Gastrocnemius medialis (tissue), 4 donors: ENCODE measurements around the gene RFX5. TPM values are rescaled to one million over a fixed set of nuclear protein-coding genes. Genes with fewer than 3 reads are reported as not detected.
A peak's percentile ranks its signal among the peaks of the same experiment; 100 is the strongest.

ENCODE experiments used
- ATAC-seq, 2 donors: fragments of 150-250 bp; one replicate each; pipeline ENCODE4 v1.9.1; 2016
- DNase-seq, 2 donors: peaks; one replicate each; pipeline ENCODE4 v3.0.0-alpha.2; 2019
- H3K27ac ChIP-seq, 4 donors: fragments of 200-600 bp; sonication (generic); 1 replicate in 1 of 4; 2 replicates in 3 of 4; pipeline ENCODE4 v1.5.1; 2016 to 2018; ENCODE audit warnings: mild to moderate bottlenecking in 2 of 4, moderate library complexity in 1 of 4
- H3K27me3 ChIP-seq, 3 donors: fragments of 200-600 bp; sonication (generic) in 2 of 3; 1 replicate in 1 of 3; 2 replicates in 2 of 3; pipeline versions ENCODE4 v1.5.1 to v1.6.0; 2016 to 2019; ENCODE audit warnings: mild to moderate bottlenecking in 1 of 3, moderate library complexity in 1 of 3
- H3K36me3 ChIP-seq, 2 donors: fragments of 200-600 bp; sonication (generic) in 1 of 2; one replicate each; pipeline ENCODE4 v1.5.1; 2017 to 2018
- H3K4me1 ChIP-seq, 2 donors: fragments of 200-600 bp; sonication (generic) in 1 of 2; one replicate each; pipeline ENCODE4 v1.5.1; 2016 to 2017; ENCODE audit warnings: mild to moderate bottlenecking in 2 of 2
- H3K4me3 ChIP-seq, 4 donors: fragments of 200-600 bp; sonication (generic) in 3 of 4; 1 replicate in 1 of 4; 2 replicates in 3 of 4; pipeline ENCODE4 v1.5.1; 2016 to 2019; ENCODE audit warnings: mild to moderate bottlenecking in 2 of 4
- H3K9me3 ChIP-seq, 3 donors: fragments of 200-600 bp; sonication (generic) in 2 of 3; 1 replicate in 1 of 3; 2 replicates in 2 of 3; pipeline ENCODE4 v1.5.1; 2016 to 2019
- POLR2A ChIP-seq, 2 donors: fragments of 450-650 bp; IDR thresholded peaks; one replicate each; pipeline ENCODE4 v1.6.1; 2017; ENCODE audit warnings: antibody characterized with exemption in 2 of 2, mild to moderate bottlenecking in 2 of 2, moderate library complexity in 2 of 2
- in situ Hi-C, 4 donors: fragments of 200-750 bp; cut with MboI; loops; one replicate each; pipeline versions ENCODE4 v1.15.0 to v1.8.0; 2017; ENCODE audit warnings: low sequenced_read_pairs in 4 of 4
- intact Hi-C: fragments of 100-400 bp; cut with DNase I; formaldehyde crosslinking; loops from one replicate; pipeline ENCODE4 v1.15.1; 2023; ENCODE audit warnings: low total_unique reads
- total RNA-seq, 4 donors: library from RNA; depleted of rRNA; stranded (reverse); fragments of >200 nt; gene quantifications; one replicate each; pipeline versions ENCODE4 v1.1.0 to v1.2.3, GENCODE V29; 2016
- TF ChIP-seq, protein P1 (sequence below), 5 experiments: fragments of 450-650 bp in 3 of 5; fragments of 200-600 bp in 2 of 5; sonication (generic) in 2 of 5; IDR thresholded peaks in 4 of 5; conservative IDR thresholded peaks in 1 of 5; 1 replicate in 4 of 5; 2 replicates in 1 of 5; pipeline ENCODE4 v1.5.1; 2016 to 2019; ENCODE audit warnings: antibody characterized with exemption in 5 of 5, mild to moderate bottlenecking in 3 of 5, moderate library complexity in 3 of 5

The RFX5 gene
- total RNA-seq, 4 donors from 2014 or later, result 11.4 to 24.0 (median 20.6) TPM

DNA sequence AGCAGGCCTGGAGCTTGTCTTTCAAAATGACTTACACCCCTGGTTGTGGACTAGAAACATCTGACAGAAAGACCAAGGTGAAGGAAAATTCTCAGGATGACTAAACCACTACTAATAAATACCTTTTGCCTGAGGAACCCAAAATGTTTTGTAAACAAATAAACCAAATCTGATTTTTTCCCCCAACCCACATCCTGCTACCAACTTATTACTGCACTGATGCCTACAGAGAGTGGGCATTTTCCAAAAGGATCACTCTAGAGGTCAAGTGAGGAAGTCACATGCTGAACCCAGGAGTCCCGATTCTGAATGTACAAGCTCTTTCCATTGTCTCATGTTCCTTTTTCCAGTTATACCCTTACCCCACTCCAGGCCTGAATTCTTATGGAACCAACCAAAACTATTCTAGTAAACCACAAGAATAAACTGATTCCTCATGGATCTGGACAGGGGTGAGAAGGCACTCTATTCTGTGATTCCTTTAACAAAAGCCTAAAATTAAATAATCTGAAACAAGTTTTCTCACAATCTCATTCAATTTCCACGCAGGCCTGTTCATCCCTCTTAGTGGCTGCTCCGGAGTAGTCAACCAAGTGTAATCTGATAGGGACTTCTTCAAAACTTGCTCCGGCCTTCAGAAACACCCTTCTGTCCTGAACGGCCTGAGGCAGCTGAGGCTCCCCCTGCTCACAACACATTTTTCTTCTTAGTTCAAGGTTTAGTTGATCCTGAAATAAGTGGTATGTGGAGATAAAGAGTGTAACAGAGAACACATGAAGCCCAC lies 21.2 kb downstream of the RFX5 start:
- intact Hi-C loops, result loop anchor here (5.0 kb wide), 1 partner anchor 129 kb away; the partner anchor contains the start of gene PIP5K1A

DNA sequence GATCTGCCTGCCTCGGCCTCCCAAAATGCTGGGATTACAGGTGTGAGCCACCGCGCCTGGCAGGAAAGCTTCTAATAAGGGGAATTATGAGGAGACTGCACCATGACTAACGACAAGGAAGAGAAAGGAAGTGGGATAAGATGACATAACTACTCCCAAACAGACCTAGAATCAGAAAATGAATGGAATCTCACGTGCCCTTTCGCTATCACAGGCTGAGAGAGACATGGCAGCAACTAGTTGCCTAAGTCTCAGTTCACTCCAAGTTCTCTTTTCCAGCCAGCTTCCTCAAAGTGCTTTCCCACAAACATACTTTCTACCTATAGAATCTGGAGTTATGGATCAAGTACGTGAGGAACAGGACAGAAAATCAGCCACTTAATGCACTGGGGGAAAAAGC lies 21.8 kb downstream of the RFX5 start:
- no peak overlapping the region for H3K4me3 ChIP-seq
- no peak for ATAC-seq
- H3K4me1 ChIP-seq, result peaks cover 32 to 49% of the 10 kb centered on the region in 2 donors
- peak overlapping the region; percentile 92 to 96 (median 94) for H3K27ac ChIP-seq
- no peaks in the 10 kb centered on the region for H3K9me3 ChIP-seq
- in situ Hi-C loops, result no loop called here
- TF ChIP-seq, protein P1, sequence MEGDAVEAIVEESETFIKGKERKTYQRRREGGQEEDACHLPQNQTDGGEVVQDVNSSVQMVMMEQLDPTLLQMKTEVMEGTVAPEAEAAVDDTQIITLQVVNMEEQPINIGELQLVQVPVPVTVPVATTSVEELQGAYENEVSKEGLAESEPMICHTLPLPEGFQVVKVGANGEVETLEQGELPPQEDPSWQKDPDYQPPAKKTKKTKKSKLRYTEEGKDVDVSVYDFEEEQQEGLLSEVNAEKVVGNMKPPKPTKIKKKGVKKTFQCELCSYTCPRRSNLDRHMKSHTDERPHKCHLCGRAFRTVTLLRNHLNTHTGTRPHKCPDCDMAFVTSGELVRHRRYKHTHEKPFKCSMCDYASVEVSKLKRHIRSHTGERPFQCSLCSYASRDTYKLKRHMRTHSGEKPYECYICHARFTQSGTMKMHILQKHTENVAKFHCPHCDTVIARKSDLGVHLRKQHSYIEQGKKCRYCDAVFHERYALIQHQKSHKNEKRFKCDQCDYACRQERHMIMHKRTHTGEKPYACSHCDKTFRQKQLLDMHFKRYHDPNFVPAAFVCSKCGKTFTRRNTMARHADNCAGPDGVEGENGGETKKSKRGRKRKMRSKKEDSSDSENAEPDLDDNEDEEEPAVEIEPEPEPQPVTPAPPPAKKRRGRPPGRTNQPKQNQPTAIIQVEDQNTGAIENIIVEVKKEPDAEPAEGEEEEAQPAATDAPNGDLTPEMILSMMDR (IDR thresholded peaks at IDR 0.05 in 4 of 5, conservative IDR thresholded peaks at IDR 0.05 in 1 of 5), result no peak
- no peak for TF ChIP-seq POLR2A (IDR thresholded peaks at IDR 0.05)
- no peaks in the 10 kb centered on the region for H3K27me3 ChIP-seq
- no peak for DNase-seq
- peaks cover 0 to 52% of the 10 kb centered on the region in 2 donors for H3K36me3 ChIP-seq
- intact Hi-C loops, result loop anchor here (5.0 kb wide), 1 partner anchor 128 kb away; the partner anchor contains the start of gene PIP5K1A

More for the DNA sequence above, 21.2 kb downstream of the RFX5 start:
- H3K36me3 ChIP-seq, result peaks cover 0 to 46% of the 10 kb centered on the region in 2 donors
- peak overlapping the region; percentile 71 to 97 (median 78) for H3K4me3 ChIP-seq
- peak overlapping the region; percentile 92 to 96 (median 94) for H3K27ac ChIP-seq
- peaks cover 32 to 46% of the 10 kb centered on the region in 2 donors for H3K4me1 ChIP-seq
- ATAC-seq, result no peak
- H3K9me3 ChIP-seq, result no peaks in the 10 kb centered on the region
- H3K27me3 ChIP-seq, result no peaks in the 10 kb centered on the region
- no peak for DNase-seq
- in situ Hi-C loops, result no loop called here
- TF ChIP-seq, protein P1 (IDR thresholded peaks at IDR 0.05 in 4 of 5, conservative IDR thresholded peaks at IDR 0.05 in 1 of 5), result no peak
- TF ChIP-seq POLR2A (IDR thresholded peaks at IDR 0.05), result no peak

DNA sequence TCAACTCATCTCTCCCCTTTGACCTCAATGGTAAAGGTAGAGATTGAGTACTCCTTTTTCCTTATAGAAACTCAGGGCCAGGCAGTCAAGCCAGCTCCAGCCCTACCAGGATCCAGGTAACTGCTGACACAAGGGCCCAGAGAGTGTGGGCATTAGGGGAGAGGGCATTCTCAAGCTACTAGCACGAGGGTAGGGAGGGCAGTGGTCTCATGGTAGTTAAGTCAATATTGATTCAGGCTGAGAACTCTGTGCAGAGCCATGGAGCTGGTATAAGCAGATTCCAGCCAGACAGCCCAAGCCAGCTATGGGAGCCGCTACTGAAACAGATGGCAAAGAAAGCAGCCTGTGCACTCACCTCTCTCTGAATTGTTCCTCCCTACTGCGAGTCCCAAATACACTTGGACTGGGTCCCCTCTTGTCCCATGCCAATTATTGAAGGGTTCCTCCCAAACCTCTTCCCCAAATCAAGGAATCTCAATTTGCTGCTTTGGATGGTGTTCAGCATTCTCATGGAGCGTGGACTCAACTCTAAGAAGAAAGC lies 22.6 kb downstream of the RFX5 start:
- no peak for TF ChIP-seq POLR2A (IDR thresholded peaks at IDR 0.05)
- TF ChIP-seq, protein P1 (IDR thresholded peaks at IDR 0.05 in 4 of 5, conservative IDR thresholded peaks at IDR 0.05 in 1 of 5), result no peak
- DNase-seq, result no peak
- intact Hi-C loops, result no loop called here
- Histone ChIP-seq H3K36me3 (peaks cover 0 to 57% of the 10 kb centered on the region in 2 donors), H3K9me3 (no peaks in the 10 kb centered on the region), H3K27me3 (no peaks in the 10 kb centered on the region), H3K4me3 (no peak overlapping the region), H3K27ac (peak overlapping the region; percentile 9 to 96 (median 94)), H3K4me1 (peaks cover 36 to 53% of the 10 kb centered on the region in 2 donors)
- no peak for ATAC-seq
- in situ Hi-C loops, result no loop called here

DNA sequence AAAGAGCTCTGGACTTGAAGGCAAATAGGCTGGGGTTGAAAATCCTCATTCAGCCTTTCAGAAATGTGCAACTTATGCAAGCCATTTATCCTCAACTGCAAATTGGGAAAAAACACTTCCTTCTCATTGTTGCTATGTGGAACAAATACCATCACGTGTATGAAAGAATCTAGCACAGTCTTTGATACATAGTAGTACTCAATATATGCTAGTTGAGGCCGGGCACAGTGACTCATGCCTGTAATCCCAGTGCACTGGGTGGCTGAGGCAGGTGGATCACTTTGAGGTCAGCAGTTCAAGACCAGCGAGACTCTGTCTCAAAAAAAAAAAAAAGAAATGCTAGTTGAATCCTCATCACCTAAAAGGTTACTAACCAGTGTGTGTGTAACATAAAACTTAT lies 28.1 kb downstream of the RFX5 start:
- Histone ChIP-seq H3K27me3 (no peaks in the 10 kb centered on the region), H3K27ac (peak overlapping the region in 2 of 4 donors; percentile 6 to 36), H3K36me3 (peaks cover 0 to 71% of the 10 kb centered on the region in 2 donors), H3K9me3 (no peaks in the 10 kb centered on the region), H3K4me3 (no peak overlapping the region), H3K4me1 (peaks cover 15 to 45% of the 10 kb centered on the region in 2 donors)
- intact Hi-C loops (no loop called here), in situ Hi-C loops (no loop called here)
- TF ChIP-seq, protein P1 (IDR thresholded peaks at IDR 0.05 in 4 of 5, conservative IDR thresholded peaks at IDR 0.05 in 1 of 5), result no peak
- no peak for TF ChIP-seq POLR2A (IDR thresholded peaks at IDR 0.05)
- no peak for DNase-seq
- no peak for ATAC-seq
